Omental fat pad (tissue), 4 donors: ENCODE measurements around the gene RNF17. TPM values are rescaled to one million over a fixed set of nuclear protein-coding genes. Genes with fewer than 3 reads are reported as not detected.

ENCODE experiments used
- ATAC-seq: fragments of 150-250 bp; one replicate; pipeline ENCODE4 v1.9.1; 2016; ENCODE audit warnings: mild to moderate bottlenecking, moderate library complexity; ENCODE audit not compliant: low FRiP score
- DNase-seq: peaks from one replicate; pipeline ENCODE4 v3.0.0-alpha.2; 2019; ENCODE audit warnings: low spot score
- CTCF ChIP-seq, 3 donors: fragments of 450-650 bp; IDR thresholded peaks; one replicate each; pipeline ENCODE4 v1.5.1; 2016 to 2017; ENCODE audit warnings: antibody characterized with exemption in 3 of 3, mild to moderate bottlenecking in 3 of 3, moderate library complexity in 2 of 3
- total RNA-seq, 4 donors: library from RNA; depleted of rRNA; stranded (reverse); fragments of >200 nt; gene quantifications; one replicate each; pipeline ENCODE4 v1.1.0, GENCODE V29; 2016

RNF17 gene
- total RNA-seq, 4 donors from 2014 or later: 0.28 to 0.32 TPM; not detected in 2

DNA sequence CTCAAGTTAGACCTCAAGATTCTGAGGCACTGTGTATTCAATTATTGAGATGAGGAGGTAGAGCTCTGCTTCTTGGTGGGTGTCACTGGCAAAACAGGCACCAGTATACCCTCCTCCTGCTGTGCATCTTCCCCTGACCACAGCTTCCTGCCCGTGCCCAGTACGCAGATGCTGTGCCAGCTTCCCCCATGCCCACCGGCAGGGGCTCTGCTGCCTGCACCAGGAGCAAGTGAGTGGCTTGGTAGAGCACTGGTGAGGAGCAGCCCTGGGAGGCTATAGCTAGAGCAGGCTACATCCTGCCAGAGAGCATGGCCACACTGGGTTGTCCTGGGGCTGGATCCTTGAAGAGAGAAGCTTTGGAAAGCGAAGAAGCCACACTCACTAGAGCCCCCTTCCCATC, 21.0 kb upstream of the RNF17 start:
- DNase-seq (no peak), ATAC-seq (no peak)
- no peak for TF ChIP-seq CTCF (IDR thresholded peaks at IDR 0.05)

DNA sequence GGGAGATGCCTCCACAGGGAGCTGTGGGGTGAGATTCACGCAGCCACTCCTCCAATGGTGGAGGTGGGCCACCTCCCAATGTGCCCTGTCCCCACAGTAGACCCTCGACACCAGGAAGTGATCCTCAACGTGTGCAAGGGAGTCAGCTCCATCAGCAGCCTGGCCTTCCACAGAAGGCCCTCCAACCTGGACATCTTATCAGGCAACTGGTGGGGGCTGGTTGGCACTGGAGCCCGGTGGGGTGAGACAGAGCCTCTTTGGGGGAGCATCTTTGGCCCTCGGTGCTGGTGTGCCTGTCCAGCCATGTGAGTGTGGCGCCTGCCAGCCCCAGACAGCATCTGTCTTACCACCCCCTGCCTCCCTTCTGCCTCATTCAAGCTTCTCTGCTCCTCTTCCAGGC, 19.7 kb upstream of the RNF17 start:
- DNase-seq: no peak
- TF ChIP-seq CTCF (IDR thresholded peaks at IDR 0.05): no peak
- ATAC-seq: no peak

GRCh38 chr13:24745516-24745860, 18.5 kb upstream of the RNF17 start:
- DNase-seq: no peak
- no peak for TF ChIP-seq CTCF (IDR thresholded peaks at IDR 0.05)
- no peak for ATAC-seq

GRCh38 chr13:24745861-24746617, 17.9 kb upstream of the RNF17 start:
- no peak for DNase-seq
- no peak for TF ChIP-seq CTCF (IDR thresholded peaks at IDR 0.05)
- no peak for ATAC-seq

DNA sequence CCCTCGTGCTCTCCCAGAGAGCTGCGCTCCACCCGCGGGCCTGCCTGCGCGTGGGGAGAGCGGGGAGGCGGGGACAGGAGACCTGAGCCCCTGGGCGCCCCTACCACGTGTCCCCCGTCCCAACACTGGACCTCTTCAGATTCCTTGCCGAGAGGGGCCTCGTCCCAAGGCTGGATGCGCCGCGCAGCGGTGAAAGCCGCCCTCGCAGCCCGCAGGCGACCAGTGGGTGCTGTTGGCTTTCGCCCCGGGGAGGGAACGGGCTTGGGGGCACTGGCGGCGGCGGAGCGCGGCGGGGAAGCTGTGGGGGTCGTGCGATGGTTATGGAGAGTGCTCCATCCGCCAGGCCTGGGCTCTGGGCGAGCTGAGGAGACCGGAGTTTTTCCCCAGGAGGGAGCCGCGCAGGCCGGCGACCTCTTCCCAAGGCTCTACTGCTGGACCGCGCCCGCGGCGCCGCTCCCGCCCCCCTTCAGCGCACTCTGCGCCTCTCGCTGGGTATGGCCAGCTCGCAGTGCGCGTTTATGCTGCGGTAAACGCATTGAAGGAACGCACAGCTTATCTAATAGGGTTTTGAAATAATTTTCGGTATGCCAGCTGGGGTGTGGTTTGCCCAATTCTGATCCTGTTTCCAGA, 17.2 kb upstream of the RNF17 start:
- DNase-seq: no peak
- no peak for ATAC-seq
- no peak for TF ChIP-seq CTCF (IDR thresholded peaks at IDR 0.05)

DNA sequence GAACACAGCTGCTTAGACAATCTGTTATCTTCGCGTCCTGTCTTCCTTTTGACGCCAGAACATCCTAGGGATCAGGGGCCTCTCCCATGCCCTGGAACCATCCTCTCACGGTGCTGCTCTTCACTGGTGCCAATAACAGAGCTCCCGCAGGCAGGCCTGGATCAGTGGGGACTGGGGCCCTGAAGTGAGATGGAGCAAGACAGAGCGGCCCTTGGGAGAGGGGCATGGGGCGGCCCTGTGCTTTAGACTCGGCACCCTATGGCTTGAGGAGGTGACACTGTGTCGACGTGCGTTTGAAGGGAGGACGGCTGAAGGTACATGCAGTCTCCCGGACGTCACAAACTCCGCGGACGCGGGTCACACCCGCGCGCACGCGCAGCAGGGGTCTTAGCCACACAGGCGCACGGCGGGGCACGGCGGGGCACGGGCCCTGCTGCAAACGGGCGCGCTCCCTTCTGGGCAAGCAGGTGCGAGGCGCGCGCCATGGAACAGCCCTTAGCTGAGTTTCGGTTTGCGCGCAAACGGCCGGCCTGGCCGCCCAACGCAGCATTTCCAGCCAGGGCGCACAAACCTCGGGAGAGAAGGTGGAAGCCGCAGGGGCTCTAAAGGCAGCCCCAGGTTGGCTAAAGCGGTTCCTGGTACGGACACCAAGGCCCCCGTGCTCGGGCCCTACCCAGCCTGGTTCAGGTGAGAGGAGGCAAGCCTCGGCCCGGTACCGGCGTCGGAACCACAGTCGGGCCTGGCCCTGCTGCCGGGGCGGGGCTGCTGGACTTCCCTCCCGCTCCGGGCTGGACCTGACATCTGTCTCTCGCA, 16.5 kb upstream of the RNF17 start:
- no peak for TF ChIP-seq CTCF (IDR thresholded peaks at IDR 0.05)
- no peak for ATAC-seq
- no peak for DNase-seq
